Skin of body (tissue), 2 donors: ENCODE data around the gene NPFF. TPM values are rescaled to one million over a fixed set of nuclear protein-coding genes. Genes with fewer than 3 reads are reported as not detected.
A peak's percentile ranks its signal among the peaks of the same experiment; 100 is the strongest.

Experiments used
- DNase-seq: peaks from one replicate; lab custom pipeline; 2025; lab: John Stamatoyannopoulos, UW
- total RNA-seq: library from RNA; depleted of rRNA; stranded (reverse); fragments of >200 nt; gene quantifications from one replicate; pipeline ENCODE4 v1.2.3, GENCODE V29; 2014

Gene NPFF
- total RNA-seq, 1 donor from 2014 or later = 0.59 TPM

DNA sequence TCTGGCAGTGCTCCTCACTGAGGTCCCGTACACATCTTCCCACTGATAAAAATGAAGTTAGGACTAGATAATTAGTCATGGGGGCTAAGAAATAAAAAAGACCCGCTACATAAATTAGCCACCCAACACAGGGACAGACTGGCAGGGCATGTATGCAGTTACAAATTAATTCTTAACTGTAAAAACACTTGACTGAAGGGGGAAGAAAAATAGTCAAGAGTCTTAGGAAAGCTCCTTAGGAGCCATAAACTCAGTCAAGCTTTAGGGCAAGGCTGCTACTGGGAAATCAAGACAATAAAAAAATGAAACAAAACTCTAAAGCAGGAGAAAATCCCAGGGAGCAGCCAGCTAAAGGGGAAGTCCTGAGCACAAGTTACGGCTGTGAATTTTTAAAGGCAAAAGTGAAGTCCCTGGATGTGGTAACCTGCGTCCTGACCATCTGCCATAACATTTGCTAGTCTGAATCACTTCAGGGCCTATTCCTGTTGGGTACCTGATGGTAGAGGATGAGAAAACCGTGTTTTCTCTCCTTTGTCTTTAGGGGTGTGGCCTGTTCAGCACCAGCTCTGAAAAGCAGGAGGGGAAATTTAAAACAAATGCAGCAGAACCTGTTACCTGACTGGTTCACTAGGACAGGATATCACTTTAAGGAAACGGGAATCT lies 7.5 kb upstream of the NPFF start:
- no peak for DNase-seq

DNA sequence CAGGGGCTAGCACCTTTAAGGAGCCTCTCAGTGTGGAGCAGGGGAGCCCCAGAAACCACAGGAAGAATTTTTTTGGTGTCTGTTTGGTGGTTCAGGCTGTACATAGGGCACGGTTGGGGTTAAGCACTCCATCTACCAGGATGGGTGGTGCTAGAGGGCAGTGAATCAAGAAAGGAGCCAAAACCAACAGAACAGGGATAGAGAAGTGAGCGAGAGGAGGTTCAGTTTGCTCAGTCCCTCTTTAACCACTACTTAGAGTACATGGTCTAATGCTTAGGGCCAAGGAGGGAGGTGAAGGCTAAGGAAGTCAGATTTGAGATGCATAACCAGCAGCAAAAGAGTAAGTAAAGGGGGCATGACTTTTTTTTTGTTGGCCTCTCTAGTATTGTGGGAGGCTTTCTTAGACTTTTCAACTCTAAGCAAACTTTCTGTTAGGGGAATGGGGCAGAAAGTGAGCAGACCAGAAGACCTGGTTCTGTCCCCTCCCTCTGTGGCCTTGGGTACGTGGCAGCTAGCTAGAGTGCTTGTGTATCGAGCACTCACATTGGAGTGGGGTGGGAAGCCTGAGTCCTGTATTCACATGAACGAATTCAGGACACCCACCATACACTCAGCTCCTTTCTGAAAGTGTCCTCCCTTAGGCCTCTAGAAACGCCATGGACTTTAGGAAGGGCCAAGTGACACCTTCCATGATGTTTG lies 6.6 kb upstream of the NPFF start:
- DNase-seq = no peak

GRCh38 chr12:53510181-53510812 lies 3.0 kb upstream of the NPFF start:
- no peak for DNase-seq

- DNase-seq = peak; percentile 51
Measured at GRCh38 chr12:53508534-53509170, 1.4 kb upstream of the NPFF start.

DNA sequence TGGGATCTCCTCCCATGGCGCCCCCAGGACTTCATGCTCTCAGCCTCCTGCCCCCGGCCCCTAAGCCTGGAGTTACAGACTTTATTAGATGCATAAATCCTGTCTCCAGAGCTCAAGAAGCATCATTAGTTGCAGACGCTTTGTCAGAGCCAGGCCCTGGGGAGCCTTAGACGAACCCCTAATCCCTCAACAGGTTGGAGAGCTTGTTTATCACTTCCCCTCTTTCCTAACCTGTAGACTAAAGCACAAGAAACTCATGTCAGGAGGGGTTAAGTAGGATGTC lies 260 bp upstream of the NPFF start:
- DNase-seq = no peak

DNA sequence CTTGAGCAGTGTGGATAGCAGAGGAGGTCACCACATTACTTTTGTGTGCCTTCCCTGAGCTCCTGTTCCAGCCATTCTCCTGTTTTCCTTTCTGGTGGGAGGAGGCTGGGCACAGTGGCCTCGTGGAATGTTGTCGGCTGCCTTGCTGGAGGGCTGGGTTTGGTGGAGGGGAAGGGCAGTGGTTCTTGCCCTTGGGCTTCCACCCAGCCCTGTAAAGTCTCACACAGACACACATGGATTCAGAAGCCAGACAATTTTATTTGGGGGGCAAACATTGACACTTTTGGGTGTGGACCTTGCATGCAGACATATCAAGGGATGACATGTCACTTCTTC lies 866 bp downstream of the NPFF start:
- no peak for DNase-seq

- no peak for DNase-seq
Measured at GRCh38 chr12:53505555-53506449, 1.5 kb downstream of the NPFF start.

DNA sequence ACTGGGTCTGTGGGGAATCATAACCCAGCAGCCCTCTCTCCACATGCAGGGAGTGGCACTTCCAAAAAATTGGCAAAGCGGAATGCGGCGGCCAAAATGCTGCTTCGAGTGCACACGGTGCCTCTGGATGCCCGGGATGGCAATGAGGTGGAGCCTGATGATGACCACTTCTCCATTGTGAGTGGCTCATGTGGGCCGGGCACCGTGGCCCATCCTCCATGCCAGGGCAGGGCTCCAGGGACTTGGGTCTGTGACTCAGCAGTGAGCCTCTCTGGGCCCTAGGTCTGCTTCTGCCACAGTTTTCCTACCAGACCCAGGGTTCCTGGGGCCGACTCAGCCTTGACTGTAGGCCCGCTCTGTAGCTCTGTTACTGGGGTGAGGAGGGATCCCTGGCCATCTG lies 2.2 kb downstream of the NPFF start:
- no peak for DNase-seq

DNA sequence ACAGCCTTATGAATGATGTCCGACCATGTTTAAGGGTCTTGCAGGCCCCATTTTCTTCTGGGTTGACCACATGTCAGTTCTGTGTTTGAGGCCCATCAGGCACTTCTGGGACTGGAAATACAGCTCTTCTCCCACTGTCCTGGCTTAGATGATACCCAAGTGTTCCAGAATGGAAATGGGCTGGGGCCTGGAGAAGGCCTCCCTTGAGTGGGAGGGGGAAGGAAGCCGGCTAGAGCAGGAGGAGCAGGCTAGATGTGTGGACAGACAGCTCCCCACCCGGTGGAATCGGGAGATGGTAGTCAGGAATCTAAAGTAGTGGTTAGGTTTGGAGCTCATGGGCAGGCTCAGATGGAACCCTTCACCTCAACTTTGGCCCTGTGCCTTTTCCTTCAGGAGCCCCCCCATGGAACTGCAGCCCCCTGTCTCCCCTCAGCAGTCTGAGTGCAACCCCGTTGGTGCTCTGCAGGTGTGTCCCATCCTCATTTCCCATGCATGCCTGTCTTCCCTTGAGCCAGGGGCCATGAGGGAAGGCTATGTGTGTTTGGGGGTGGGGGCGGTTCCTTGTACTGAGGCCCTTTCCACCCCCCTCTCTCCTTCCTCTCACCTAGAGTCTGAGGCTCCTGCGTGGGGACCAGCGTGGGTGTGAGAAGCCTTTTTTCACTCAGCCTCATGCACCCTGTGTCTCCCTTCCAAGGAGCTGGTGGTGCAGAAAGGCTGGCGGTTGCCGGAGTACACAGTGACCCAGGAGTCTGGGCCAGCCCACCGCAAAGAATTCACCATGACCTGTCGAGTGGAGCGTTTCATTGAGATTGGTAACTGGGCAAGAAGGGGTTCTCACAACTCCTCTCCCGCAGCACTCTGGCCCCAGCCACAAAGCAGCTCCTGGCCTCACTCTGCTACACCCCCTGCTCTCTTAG lies 3.0 kb downstream of the NPFF start:
- no peak for DNase-seq

DNA sequence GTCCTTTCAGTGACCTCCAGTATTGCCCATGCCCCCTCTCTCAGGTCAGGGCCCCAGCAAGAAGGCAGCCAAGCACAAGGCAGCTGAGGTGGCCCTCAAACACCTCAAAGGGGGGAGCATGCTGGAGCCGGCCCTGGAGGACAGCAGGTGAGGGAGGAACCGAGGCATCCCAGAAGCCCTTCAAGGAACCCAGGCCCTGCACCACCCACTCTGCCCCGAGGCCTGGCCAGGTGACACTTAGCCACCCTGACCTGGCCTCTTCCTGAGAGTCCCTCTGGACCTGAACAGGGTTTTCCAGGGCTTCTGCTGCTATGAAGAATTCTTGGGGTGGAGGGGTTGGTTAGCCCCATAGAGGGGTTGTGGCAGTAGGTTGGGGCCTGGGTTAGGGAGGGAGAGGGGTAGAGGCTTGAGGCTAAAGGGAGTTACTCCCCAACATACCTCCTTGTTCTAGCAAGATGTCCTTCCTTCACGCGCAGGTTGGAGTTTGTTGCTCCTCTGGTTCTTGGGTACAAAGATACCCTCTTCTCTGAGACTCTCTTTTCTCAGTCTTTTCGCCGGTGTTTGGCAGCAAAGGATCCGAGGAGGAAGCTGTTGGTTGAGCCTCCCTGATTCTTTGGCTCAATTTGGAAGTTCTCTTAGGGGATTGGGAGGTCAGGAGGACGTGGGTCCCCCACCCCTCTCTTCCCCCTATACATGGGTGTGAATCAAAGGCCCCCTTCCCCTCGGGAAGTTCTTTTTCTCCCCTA lies 4.1 kb downstream of the NPFF start:
- DNase-seq = no peak

GRCh38 chr12:53502331-53502730 lies 5.0 kb downstream of the NPFF start:
- no peak for DNase-seq

DNA sequence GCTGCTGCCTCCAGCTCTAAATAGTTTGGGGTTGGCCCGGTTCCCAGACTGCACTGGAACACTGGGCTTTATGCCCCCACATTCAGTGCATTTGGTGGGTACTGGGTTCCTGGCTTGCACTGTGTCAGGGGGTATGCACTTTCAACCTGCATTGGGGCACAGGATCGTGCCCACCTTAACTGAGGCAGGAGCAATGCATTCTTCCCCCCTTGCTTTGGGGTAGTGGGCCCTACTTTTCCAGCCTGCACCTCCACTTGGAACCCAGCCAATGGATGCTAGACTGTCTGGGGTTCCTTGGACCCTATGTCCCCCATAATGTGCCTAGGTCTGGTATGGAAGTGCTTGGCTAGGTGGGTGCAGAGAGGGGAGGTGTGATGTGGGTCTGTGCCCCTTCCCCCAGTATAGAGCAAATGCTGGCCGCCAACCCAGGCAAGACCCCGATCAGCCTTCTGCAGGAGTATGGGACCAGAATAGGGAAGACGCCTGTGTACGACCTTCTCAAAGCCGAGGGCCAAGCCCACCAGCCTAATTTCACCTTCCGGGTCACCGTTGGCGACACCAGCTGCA lies 5.6 kb downstream of the NPFF start:
- no peak for DNase-seq

- DNase-seq = peak; percentile 100
Measured at GRCh38 chr12:53500776-53501614, 6.3 kb downstream of the NPFF start, which contains the start of gene TARBP2. TARBP2 (plus strand) TSS chr12:53501283; CDS start chr12:53501409, 126 bp downstream.

- peak; percentile 76 for DNase-seq
Measured at GRCh38 chr12:53500142-53500775, 7.0 kb downstream of the NPFF start.

DNA sequence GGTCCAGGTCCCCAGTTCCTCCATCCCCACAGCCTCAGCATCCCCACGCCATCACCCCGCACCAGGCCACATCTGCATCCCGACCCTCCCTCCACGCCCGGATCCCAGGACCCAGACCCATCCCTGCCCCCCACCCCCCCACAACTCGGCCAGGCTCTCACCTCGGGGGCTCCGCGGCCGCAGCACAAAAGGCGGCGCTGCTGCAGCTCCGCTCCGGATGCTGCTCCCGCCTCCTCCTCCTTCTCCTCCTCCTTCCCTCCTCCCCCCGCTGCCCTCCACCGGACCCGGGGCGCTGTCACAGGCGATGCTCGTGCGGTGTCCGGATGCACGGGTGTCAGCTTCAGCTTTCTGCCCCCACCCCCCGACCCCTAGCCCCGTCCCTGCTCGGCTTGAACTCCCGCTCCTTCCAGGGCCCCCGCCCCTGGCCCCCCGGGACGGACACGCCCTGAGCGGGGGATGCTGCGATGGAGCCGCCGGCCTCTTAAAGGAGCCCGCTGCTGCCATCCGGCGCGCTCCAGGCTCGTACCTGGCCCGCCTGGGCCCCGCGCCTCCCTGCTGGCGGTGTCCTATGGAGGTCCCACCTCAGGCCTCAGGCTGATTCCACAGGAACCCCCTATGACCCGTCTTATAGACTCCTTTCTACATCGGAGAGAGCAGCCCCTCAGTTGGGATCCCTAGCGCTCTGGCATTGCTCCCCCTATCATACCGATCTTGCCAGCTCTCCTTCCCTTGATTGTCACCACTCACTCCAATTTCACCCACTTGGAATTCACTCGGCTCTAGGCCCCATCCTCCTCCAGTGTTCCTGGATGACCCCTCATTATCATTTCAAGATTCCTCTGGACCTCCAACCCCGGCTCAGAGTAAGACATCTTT lies 7.8 kb downstream of the NPFF start, which contains the start of gene MAP3K12:
TSS of gene MAP3K12 (minus strand) at position 193 of the 876 bp plus-strand sequence. CDS start 12,067 bp downstream, outside the sequence.
- peak; percentile 76 for DNase-seq

DNA sequence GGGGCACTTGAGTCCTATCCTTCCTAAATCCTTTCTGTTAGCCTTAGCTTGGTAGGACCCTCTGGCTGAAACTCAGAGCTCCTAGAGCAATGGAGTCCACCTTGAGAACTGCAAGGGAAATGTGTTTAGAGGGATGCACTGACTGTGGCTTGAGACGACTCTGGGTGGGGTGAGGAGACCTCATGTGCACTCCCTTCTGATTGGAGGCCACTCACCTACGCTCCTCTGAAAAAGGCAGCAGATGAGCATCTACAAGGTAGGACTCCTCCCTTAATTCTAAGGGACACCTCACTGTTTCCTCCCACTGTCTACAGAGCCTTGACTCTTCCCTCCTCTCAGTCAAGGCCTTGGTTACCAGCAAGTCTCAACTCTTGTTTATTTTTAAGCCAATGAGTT lies 9.1 kb downstream of the NPFF start:
- DNase-seq = no peak

DNA sequence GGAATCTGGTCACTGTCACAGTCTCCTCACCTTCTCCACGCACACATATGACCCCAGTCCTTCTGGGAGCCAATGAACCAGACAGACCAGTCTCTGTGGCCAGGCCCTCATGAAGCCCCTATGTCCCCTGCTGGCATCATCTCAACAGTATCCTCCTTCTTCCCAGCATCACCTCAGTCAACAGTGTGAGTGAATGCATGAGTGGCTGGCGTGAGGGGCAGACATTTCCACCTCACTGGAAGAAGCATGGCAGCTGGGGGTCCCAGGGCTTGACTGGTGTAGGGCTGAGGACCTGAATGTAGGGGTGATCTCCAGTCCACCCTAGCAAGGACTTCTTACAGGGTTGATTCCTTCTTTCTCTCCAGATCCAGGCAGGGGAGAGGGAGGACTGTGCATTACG lies 9.8 kb downstream of the NPFF start:
- no peak for DNase-seq
